ENCODE results near the gene RALY. TPM values are rescaled to one million over a fixed set of nuclear protein-coding genes. Genes with fewer than 3 reads are reported as not detected.
A peak's percentile ranks its signal among the peaks of the same experiment; 100 is the strongest.

RALY gene
- total RNA-seq, 1 experiment from 2014 or later: 298 TPM

DNA sequence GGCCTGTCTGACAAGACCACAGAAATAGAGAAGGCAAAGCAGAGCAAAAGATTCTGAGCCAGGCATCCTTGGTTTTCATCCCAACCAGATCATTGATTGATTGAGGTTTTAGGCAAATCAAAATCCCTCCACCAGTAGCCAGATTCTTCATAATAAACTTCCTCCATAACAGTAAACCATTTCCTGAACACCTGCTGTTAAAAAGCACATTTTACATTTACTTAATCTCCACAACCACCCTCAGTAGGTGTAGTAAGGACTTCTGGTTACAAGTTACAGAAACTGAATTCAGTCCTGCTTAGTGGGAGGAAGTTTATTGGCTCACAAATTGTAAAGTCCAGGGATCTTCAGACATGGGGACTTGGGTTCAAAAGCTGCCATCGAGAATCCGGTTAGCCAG is 90.1 kb downstream of the RALY start:
- no peaks in the 10 kb centered on the region for H3K4me1 ChIP-seq
- no peaks in the 10 kb centered on the region for H3K27me3 ChIP-seq (replicated peaks; ENCODE audit: control insufficient read depth, insufficient read depth, low read length)
- Mint-ChIP-seq H3K9me3 (ENCODE audit: unreplicated experiment) (no peaks in the 10 kb centered on the region), H3K27me3 (ENCODE audit: insufficient read depth, unreplicated experiment) (no peaks in the 10 kb centered on the region), H3K4me1 (ENCODE audit: low read depth, unreplicated experiment) (no peaks in the 10 kb centered on the region), H3K27ac (ENCODE audit: unreplicated experiment) (no peak overlapping the region), H3K36me3 (ENCODE audit: insufficient read depth, unreplicated experiment) (peaks cover 80% of the 10 kb centered on the region), H3K4me3 (ENCODE audit: unreplicated experiment) (no peak overlapping the region)
- ChIA-PET CTCF (no interaction called here), POLR2A (interaction anchor here (0.9 kb wide), 1 partner anchor 29 kb away, joined by 4 read pairs; the partner anchor contains the start of gene EIF2S2)
- no TSS peak for BruUV-seq (replicated peaks)
- DNase-seq: no peak
- intact Hi-C loops (cut with micrococcal nuclease; ENCODE audit: unreplicated experiment): no loop called here
- no peak overlapping the region for H3K4me3 ChIP-seq (ENCODE audit: low read depth, low read length)
- TF ChIP-seq, protein P1, sequence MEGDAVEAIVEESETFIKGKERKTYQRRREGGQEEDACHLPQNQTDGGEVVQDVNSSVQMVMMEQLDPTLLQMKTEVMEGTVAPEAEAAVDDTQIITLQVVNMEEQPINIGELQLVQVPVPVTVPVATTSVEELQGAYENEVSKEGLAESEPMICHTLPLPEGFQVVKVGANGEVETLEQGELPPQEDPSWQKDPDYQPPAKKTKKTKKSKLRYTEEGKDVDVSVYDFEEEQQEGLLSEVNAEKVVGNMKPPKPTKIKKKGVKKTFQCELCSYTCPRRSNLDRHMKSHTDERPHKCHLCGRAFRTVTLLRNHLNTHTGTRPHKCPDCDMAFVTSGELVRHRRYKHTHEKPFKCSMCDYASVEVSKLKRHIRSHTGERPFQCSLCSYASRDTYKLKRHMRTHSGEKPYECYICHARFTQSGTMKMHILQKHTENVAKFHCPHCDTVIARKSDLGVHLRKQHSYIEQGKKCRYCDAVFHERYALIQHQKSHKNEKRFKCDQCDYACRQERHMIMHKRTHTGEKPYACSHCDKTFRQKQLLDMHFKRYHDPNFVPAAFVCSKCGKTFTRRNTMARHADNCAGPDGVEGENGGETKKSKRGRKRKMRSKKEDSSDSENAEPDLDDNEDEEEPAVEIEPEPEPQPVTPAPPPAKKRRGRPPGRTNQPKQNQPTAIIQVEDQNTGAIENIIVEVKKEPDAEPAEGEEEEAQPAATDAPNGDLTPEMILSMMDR (IDR thresholded peaks at IDR 0.05; ENCODE audit: insufficient read depth in 1 of 2, low read depth in 1 of 2, low read length in 1 of 2, severe bottlenecking in 1 of 2, unreplicated experiment in 1 of 2): no peak
- peaks cover 22% of the 10 kb centered on the region for H3K36me3 ChIP-seq (ENCODE audit: control insufficient read depth, insufficient read depth, low read length)
- no peaks in the 10 kb centered on the region for H3K9me3 ChIP-seq

DNA sequence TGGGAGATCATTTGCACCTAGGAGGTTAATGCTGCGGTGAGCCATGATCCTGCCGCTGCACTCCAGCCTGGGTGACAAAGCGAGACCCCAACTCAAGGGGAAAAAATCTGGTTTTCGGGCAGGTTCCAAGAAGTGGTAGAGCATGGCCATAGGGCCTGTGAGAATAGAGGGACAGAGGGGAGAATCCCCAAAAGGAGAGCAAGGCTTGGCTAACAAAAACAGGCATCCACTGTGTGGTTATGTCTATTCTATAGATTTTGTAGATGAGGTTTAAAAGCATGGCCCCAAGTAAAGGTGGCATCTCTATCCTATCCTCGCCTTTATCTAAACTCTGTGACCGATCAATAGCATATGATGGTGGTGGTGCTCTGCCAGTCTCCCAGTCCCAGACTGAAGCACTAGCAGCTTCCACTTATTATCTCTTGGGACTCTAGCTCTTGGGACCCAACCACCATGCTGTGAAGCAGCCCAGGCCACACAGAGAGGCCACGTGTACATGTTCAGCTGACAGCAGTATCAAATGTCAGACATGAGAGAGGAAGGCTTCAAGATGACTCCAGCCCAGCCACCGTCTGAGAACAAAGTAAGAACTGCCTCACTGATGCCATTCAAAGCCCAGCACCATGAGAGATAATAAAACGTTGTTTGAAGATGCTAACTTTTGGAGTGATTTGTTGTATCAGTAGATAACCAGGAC is 90.7 kb downstream of the RALY start:
- intact Hi-C loops (cut with micrococcal nuclease; ENCODE audit: unreplicated experiment): no loop called here
- no peaks in the 10 kb centered on the region for H3K9me3 ChIP-seq
- Mint-ChIP-seq H3K4me3 (ENCODE audit: unreplicated experiment) (no peak overlapping the region), H3K9me3 (ENCODE audit: unreplicated experiment) (no peaks in the 10 kb centered on the region), H3K36me3 (ENCODE audit: insufficient read depth, unreplicated experiment) (peaks cover 82% of the 10 kb centered on the region), H3K27me3 (ENCODE audit: insufficient read depth, unreplicated experiment) (no peaks in the 10 kb centered on the region), H3K27ac (ENCODE audit: unreplicated experiment) (no peak overlapping the region), H3K4me1 (ENCODE audit: low read depth, unreplicated experiment) (no peaks in the 10 kb centered on the region)
- DNase-seq: peak in 1 of 2 experiments; percentile 33
- ChIA-PET POLR2A (no interaction called here), CTCF (no interaction called here)
- H3K4me1 ChIP-seq: no peaks in the 10 kb centered on the region
- H3K4me3 ChIP-seq (ENCODE audit: low read depth, low read length): no peak overlapping the region
- no TSS peak for BruUV-seq (replicated peaks)
- peaks cover 24% of the 10 kb centered on the region for H3K36me3 ChIP-seq (ENCODE audit: control insufficient read depth, insufficient read depth, low read length)
- H3K27me3 ChIP-seq (replicated peaks; ENCODE audit: control insufficient read depth, insufficient read depth, low read length): no peaks in the 10 kb centered on the region
- TF ChIP-seq, protein P1 (IDR thresholded peaks at IDR 0.05; ENCODE audit: insufficient read depth in 1 of 2, low read depth in 1 of 2, low read length in 1 of 2, severe bottlenecking in 1 of 2, unreplicated experiment in 1 of 2): no peak

DNA sequence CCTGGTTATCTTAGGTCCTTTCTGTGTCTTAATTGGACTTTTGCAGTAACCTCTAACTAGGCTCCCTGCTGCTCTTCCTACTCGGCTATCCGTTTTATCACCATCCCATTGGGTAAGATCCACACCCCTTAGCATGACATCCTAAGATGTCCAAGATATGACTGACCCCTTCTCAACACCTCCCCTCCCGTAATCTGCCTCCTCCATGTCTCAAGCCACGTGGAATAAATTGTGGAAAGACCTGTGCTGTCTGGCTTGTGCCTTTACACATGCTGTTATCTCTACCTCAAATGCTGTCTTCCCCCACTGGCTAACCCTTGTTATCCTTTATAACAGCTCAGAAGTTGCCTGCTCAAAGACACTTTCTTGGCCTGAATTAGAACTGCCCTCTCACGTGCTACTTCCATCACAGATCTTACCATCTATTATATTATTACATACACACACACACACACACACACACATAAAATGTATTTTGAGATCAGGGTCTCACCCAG is 91.9 kb downstream of the RALY start:
- Mint-ChIP-seq H3K27ac (ENCODE audit: unreplicated experiment) (no peak overlapping the region), H3K27me3 (ENCODE audit: insufficient read depth, unreplicated experiment) (no peaks in the 10 kb centered on the region), H3K4me1 (ENCODE audit: low read depth, unreplicated experiment) (no peaks in the 10 kb centered on the region), H3K9me3 (ENCODE audit: unreplicated experiment) (no peaks in the 10 kb centered on the region), H3K4me3 (ENCODE audit: unreplicated experiment) (no peak overlapping the region), H3K36me3 (ENCODE audit: insufficient read depth, unreplicated experiment) (peaks cover 87% of the 10 kb centered on the region)
- ChIA-PET CTCF (interaction anchor here (1.0 kb wide), 1 partner anchor 16 kb away, joined by 3 read pairs; no protein-coding TSS in a partner anchor), POLR2A (interaction anchor here (1.0 kb wide), 1 partner anchor 27 kb away, joined by 4 read pairs; the partner anchor contains the start of gene EIF2S2)
- intact Hi-C loops (cut with micrococcal nuclease; ENCODE audit: unreplicated experiment): no loop called here
- H3K4me1 ChIP-seq: no peaks in the 10 kb centered on the region
- DNase-seq: peak in 1 of 2 experiments; percentile 32
- no peak overlapping the region for H3K4me3 ChIP-seq (ENCODE audit: low read depth, low read length)
- H3K9me3 ChIP-seq: no peaks in the 10 kb centered on the region
- no peaks in the 10 kb centered on the region for H3K27me3 ChIP-seq (replicated peaks; ENCODE audit: control insufficient read depth, insufficient read depth, low read length)
- TF ChIP-seq, protein P1 (IDR thresholded peaks at IDR 0.05; ENCODE audit: insufficient read depth in 1 of 2, low read depth in 1 of 2, low read length in 1 of 2, severe bottlenecking in 1 of 2, unreplicated experiment in 1 of 2): no peak
- peaks cover 23% of the 10 kb centered on the region for H3K36me3 ChIP-seq (ENCODE audit: control insufficient read depth, insufficient read depth, low read length)
- no TSS peak for BruUV-seq (replicated peaks)

All from Caco-2 (cell line).